Endometrial microvascular endothelial cells (primary cell): ENCODE measurements around the gene REG1A. TPM values are rescaled to one million over a fixed set of nuclear protein-coding genes. Genes with fewer than 3 reads are reported as not detected.

Source experiments
- in situ Hi-C: cut with HindIII; loops from 2 replicates; pipeline ENCODE4 v1.10.0; 2017; ENCODE audit warnings: low sequenced_read_pairs, low pct_unique_long_range_greater_than_20kb; ENCODE audit errors: inconsistent ontology term
- total RNA-seq: library from RNA; depleted of rRNA; stranded (reverse); fragments of >200 nt; gene quantifications from one replicate; pipeline ENCODE4 v1.2.3, GENCODE V29; 2015; ENCODE audit errors: inconsistent ontology term

The REG1A gene, protein sequence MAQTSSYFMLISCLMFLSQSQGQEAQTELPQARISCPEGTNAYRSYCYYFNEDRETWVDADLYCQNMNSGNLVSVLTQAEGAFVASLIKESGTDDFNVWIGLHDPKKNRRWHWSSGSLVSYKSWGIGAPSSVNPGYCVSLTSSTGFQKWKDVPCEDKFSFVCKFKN
- not detected for total RNA-seq

DNA sequence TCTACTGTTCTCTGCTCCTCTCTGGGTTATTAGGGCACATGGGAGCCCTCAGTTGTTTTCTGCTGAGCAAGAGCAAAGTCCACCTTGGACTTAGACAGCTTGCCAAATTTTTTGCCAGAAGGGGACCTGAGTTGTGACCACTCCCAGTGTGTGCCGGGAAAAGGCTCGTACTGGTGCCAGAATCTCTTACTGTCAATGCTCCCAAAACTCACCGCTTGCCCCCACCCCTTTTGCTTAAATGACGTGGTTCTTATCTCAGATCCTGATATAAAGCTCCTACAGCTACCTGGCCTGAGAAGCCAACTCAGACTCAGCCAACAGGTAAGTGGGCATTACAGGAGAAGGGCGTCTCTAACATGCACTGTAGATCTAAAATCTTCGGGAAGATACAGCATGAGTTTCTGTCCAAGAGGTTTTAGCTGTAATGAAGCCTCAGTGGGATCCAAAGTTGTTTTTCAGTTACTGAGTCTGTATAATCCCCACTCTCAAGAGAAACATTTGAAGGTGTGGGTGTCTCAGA is at the start of gene REG1A:
TSS of gene REG1A (plus strand) at position 295 of the 520 bp plus-strand sequence. CDS start 374 bp downstream, outside the sequence.
- in situ Hi-C loops, result no loop called here

GRCh38 chr2:79071078-79071477 is 49.2 kb upstream of the REG1A start:
- in situ Hi-C loops, result no loop called here

DNA sequence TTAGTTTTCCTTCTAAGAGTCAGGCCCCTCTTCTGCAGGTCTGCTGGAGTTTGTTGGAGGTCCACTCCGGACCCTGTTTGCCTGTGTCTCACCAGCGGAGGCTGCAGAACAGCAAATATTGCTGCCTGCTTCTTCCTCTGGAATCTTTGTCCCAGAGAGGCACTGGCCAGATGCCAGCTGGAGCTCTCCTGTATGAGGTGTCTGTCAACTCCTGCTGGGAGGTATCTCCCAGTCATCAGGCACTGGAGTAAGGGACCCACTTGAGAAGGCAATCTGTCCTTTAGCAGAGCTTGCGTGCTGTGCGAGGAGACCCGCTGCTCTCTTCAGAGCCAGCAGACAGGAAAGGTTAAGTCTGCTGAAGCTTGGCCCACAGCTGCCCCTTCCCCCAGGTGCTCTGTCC is 37.3 kb upstream of the REG1A start:
- in situ Hi-C loops, result no loop called here

GRCh38 chr2:79083597-79084251 is 36.6 kb upstream of the REG1A start:
- in situ Hi-C loops, result no loop called here

DNA sequence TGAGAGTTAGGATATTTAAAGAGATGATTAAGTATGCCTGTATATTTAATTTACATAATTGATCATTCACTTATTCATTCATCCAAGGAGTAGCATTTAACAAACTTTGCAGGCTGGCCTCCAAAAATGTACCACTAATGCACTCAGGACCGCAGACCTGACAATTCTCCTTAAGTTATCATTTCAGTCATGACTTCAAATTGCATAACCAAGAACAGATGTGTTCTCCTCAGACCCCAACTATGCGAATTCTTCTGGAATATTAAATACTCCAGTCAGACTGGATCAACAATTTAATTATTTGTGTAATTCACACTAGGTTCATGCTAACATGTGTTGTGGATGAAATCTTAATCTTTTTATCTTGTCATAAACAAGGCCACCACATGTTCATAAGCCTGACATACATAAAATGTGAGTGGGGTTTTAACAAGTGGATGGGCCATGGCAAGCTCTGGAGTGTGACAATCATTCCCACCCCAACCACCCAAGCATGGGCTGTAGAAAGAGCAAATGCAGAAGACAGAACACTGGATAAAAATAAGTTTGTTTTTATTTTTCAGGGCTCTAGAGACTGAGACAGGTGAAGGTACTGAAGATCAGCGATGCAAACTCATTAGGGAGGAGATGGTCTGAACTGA is 35.7 kb upstream of the REG1A start:
- in situ Hi-C loops, result no loop called here

- in situ Hi-C loops, result no loop called here
Measured at GRCh38 chr2:79085382-79085781, 34.9 kb upstream of the REG1A start.

GRCh38 chr2:79086255-79086654 is 34.0 kb upstream of the REG1A start:
- in situ Hi-C loops, result no loop called here

GRCh38 chr2:79087785-79088364 is 32.4 kb upstream of the REG1A start, which contains the start of gene REG1B:
REG1B (minus strand) TSS chr2:79087993; CDS start chr2:79087612, 381 bp downstream.
- in situ Hi-C loops, result no loop called here

GRCh38 chr2:79090693-79091092 is 29.6 kb upstream of the REG1A start:
- in situ Hi-C loops, result no loop called here

DNA sequence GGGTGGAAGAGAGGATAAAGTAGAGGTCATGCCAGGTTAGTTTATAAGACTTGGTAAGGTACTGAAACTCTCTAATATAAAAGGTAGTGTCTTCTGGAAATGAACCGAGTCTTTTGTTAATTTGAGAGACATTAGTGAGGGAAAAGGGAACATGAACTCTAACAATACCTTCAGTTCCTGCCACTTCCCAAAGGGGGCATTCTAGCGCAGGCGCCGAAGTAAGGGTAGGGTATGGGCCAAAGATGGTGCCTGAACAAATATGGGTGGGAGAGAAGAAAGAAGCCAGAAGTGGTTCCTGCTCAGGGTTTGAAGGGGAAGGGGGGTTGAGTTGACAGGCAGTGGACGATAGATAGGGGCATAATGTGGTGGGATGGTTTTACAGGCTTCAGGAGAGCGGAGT is 22.4 kb upstream of the REG1A start:
- in situ Hi-C loops, result no loop called here

- in situ Hi-C loops, result no loop called here
Measured at GRCh38 chr2:79099140-79099686, 21.1 kb upstream of the REG1A start.

- in situ Hi-C loops, result no loop called here
Measured at GRCh38 chr2:79100285-79100684, 20.0 kb upstream of the REG1A start.

DNA sequence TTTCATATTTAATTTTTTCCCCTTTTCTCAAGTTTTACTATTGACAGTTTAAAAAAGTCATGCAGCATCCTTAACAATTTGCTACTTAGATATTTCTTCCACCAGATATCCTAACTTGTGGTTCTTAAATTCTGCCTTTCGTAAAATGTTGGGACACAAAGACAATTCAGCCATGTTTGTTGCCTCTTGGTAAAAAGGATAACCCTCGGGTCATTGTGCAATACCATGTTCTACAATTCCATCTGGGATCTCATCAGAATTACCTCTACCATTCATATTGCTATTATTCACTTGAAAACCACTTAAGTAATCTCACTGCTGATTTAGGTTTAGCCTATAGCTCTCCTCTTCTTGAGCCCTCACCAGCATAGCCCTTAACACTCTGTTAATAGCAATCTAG is 19.3 kb upstream of the REG1A start:
- in situ Hi-C loops, result no loop called here

- in situ Hi-C loops, result no loop called here
Measured at GRCh38 chr2:79103214-79103613, 17.1 kb upstream of the REG1A start.

DNA sequence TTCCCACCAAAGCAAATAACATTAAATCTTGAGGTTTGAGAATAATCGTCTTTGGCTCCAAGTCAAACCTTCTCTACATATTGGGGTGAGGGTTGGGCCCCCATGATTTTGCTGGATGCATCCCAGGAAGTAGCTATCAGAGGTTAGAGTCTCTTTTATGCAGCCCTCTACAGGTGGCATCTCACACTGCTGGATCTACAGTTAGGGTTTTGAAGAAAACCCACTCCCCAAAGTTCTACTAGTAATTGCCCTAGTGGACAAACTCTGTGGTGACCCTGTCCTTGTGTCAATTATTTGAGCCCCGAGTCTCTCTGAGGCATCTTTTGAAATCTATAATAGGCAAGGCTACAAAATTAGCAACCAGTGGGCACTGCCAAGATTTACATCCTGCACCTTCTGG is 15.0 kb upstream of the REG1A start:
- in situ Hi-C loops, result no loop called here

- in situ Hi-C loops, result no loop called here
Measured at GRCh38 chr2:79112269-79112668, 8.0 kb upstream of the REG1A start.

DNA sequence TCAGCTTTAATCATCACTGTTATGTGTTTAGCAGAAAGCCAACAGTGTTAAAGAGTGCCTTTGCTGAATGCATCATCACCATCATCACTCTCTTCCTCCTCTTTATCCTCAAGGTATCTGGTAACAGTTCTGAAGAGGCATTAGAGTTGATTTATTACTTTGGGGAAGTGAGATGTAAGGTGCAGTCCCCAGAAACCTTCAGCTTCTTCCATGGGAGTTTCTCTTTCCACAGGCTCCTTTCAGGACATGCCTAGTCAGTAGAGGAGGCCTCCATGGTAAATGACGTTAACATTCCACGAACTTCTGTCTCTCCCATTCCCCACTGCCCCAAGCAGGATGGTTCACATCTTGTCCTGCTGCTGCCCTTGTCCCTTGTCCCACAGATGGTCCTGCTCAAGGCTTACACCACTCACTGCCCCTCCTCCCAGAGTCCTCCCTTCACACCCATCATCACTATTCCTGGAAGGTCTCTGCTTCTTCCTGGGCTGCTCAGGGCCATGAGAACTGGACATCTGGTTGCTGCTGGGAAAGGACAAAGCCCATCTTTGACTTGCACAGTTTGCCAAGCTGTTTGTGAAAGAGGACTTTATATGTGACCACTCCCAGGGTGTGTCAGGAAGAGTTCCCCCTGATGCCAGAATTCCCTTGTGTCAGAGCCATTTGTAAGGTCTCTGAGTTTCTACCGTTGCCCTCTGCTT is 5.3 kb upstream of the REG1A start:
- in situ Hi-C loops, result no loop called here

- in situ Hi-C loops, result no loop called here
Measured at GRCh38 chr2:79116997-79117928, 3.0 kb upstream of the REG1A start.
